HepG2 (cell line): ENCODE results near the gene IL6R. TPM values are rescaled to one million over a fixed set of nuclear protein-coding genes. Genes with fewer than 3 reads are reported as not detected.

ENCODE experiments used
- CSRNP2 ChIP-seq: sonication (generic); formaldehyde crosslinking; conservative IDR thresholded peaks from 2 replicates; pipeline ENCODE4 v1.8.0; 2022; ENCODE audit warnings: low read depth, missing genetic modification reagents
- DPF2 ChIP-seq: sonication (generic); formaldehyde crosslinking; IDR thresholded peaks from 2 replicates; pipeline ENCODE4 v1.4.0; 2020; ENCODE audit warnings: mild to moderate bottlenecking, low read depth, missing genetic modification reagents, borderline replicate concordance
- EED ChIP-seq: sonication (generic); formaldehyde crosslinking; IDR thresholded peaks from 2 replicates; pipeline ENCODE4 v1.5.0; 2020; ENCODE audit warnings: mild to moderate bottlenecking, missing genetic modification reagents
- KAT8 ChIP-seq: IDR thresholded peaks from 2 replicates; pipeline ENCODE4 v1.6.1; 2016; ENCODE audit warnings: missing genetic modification reagents, missing compliant biosample characterization
- MZF1 ChIP-seq: sonication (generic); formaldehyde crosslinking; IDR thresholded peaks from 2 replicates; pipeline ENCODE4 v1.8.1; 2023; ENCODE audit warnings: mild to moderate bottlenecking, missing genetic modification reagents, borderline replicate concordance
- SRSF1 ChIP-seq: fragments of 200-400 bp; formaldehyde crosslinking; optimal IDR thresholded peaks from 2 replicates; pipeline ENCODE3; 2017; ENCODE audit warnings: mild to moderate bottlenecking, low read depth, low read length, moderate library complexity
- TBL1XR1 ChIP-seq: fragments of 150-350 bp; IDR thresholded peaks from 2 replicates; pipeline ENCODE4 v1.6.1; 2014; ENCODE audit warnings: borderline replicate concordance, low read length; ENCODE audit not compliant: partially characterized antibody
- ZBTB10 ChIP-seq: sonication (generic); formaldehyde crosslinking; IDR thresholded peaks from 2 replicates; pipeline ENCODE4 v1.4.0; 2020; ENCODE audit warnings: missing genetic modification reagents, borderline replicate concordance
- ZFX ChIP-seq: sonication (generic); formaldehyde crosslinking; IDR thresholded peaks from 2 replicates; pipeline ENCODE4 v1.4.0; 2020; ENCODE audit warnings: mild to moderate bottlenecking, low read depth, missing genetic modification reagents, moderate library complexity
- ZNF143 ChIP-seq: sonication (generic); formaldehyde crosslinking; IDR thresholded peaks from 2 replicates; pipeline ENCODE4 v1.4.0; 2020; ENCODE audit warnings: missing genetic modification reagents
- ZNF17 ChIP-seq: sonication (generic); formaldehyde crosslinking; IDR thresholded peaks from 2 replicates; pipeline ENCODE4 v1.5.0; 2020; ENCODE audit warnings: mild to moderate bottlenecking, missing genetic modification reagents
- ZNF225 ChIP-seq: sonication (generic); formaldehyde crosslinking; IDR thresholded peaks from 2 replicates; pipeline ENCODE4 v1.4.0; 2020; ENCODE audit warnings: mild to moderate bottlenecking, missing genetic modification reagents
- ZNF660 ChIP-seq: sonication (generic); formaldehyde crosslinking; IDR thresholded peaks from 2 replicates; pipeline ENCODE4 v1.5.1; 2020; ENCODE audit warnings: mild to moderate bottlenecking, low read depth, missing genetic modification reagents, borderline replicate concordance
- ZNF75D ChIP-seq: sonication (generic); formaldehyde crosslinking; IDR thresholded peaks from 2 replicates; pipeline ENCODE4 v1.8.1; 2023; ENCODE audit warnings: missing genetic modification reagents, mild to moderate bottlenecking, borderline replicate concordance
- polyA plus RNA-seq, 8 experiments: library from polyadenylated mRNA; depleted of rRNA in 3 of 8; stranded (reverse) in 7 of 8; unstranded in 1 of 8; fragments of >200 nt; fragmentation: Illumina TruSeq in 4 of 8; extraction: Trizol in 4 of 8; gene quantifications; 2 replicates each; pipeline versions ENCODE4 v1.2.1 to v1.2.3, GENCODE V29; 2011 to 2016; ENCODE audit warnings: low read depth in 4 of 8, missing spikeins in 1 of 8, mixed read lengths in 1 of 8; ENCODE audit not compliant: insufficient read depth in 1 of 8
- total RNA-seq, 5 experiments: library from RNA; depleted of rRNA; stranded (reverse); fragments of >200 nt; fragmentation: Illumina TruSeq; extraction: Trizol; gene quantifications; 2 replicates each; pipeline ENCODE4 v1.2.3, GENCODE V29; 2016; ENCODE audit warnings: low read depth in 1 of 5
- TF ChIP-seq, protein P1 (sequence below): sonication (generic); formaldehyde crosslinking; IDR thresholded peaks from 2 replicates; pipeline ENCODE4 v1.4.0; 2020; ENCODE audit warnings: missing genetic modification reagents
- TF ChIP-seq, protein P2 (sequence below): sonication (generic); formaldehyde crosslinking; IDR thresholded peaks from 2 replicates; pipeline ENCODE4 v1.8.1; 2022; ENCODE audit warnings: low read depth, mild to moderate bottlenecking, missing genetic modification reagents

The IL6R gene
- total and polyA plus RNA-seq, 2 of the 13 experiments (the other 11 are each of a cell fraction or from before 2014, with no cell fraction given), result 5.0 to 24.5 TPM

DNA sequence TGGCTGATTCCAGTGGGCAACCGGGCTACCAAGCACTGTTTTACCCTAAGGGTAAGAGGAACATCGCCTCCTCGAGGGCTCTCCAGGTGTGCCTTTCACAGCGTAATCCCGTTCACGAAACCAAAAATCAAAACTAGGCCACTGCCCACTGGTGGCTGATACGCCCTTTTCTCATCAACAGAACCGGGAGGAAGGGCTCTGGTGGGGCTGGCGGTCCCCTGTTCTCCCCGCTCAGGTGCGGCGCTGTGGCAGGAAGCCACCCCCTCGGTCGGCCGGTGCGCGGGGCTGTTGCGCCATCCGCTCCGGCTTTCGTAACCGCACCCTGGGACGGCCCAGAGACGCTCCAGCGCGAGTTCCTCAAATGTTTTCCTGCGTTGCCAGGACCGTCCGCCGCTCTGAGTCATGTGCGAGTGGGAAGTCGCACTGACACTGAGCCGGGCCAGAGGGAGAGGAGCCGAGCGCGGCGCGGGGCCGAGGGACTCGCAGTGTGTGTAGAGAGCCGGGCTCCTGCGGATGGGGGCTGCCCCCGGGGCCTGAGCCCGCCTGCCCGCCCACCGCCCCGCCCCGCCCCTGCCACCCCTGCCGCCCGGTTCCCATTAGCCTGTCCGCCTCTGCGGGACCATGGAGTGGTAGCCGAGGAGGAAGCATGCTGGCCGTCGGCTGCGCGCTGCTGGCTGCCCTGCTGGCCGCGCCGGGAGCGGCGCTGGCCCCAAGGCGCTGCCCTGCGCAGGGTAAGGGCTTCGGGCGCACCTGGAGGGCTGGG lies at the start of gene IL6R (continued):
- TF ChIP-seq ZNF143 (no peak), MZF1 (CRISPR knock-in tag) (no peak), CSRNP2 (CRISPR knock-in tag) (no peak), SRSF1 (no peak), DPF2 (no peak; the same call in 1 of the 2 replicates), ZBTB10 (no peak), ZFX (CRISPR knock-in tag) (peak; percentile 59; the same call in 1 of the 2 replicates), ZNF225 (no peak), EED (no peak), KAT8 (CRISPR knock-in tag) (peak; percentile 69), ZNF75D (CRISPR knock-in tag) (no peak), TBL1XR1 (no peak), ZNF17 (CRISPR knock-in tag) (no peak), ZNF660 (CRISPR knock-in tag) (no peak)
- TF ChIP-seq, protein P1, sequence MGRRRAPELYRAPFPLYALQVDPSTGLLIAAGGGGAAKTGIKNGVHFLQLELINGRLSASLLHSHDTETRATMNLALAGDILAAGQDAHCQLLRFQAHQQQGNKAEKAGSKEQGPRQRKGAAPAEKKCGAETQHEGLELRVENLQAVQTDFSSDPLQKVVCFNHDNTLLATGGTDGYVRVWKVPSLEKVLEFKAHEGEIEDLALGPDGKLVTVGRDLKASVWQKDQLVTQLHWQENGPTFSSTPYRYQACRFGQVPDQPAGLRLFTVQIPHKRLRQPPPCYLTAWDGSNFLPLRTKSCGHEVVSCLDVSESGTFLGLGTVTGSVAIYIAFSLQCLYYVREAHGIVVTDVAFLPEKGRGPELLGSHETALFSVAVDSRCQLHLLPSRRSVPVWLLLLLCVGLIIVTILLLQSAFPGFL (CRISPR knock-in tag), result no peak
- TF ChIP-seq, protein P2, sequence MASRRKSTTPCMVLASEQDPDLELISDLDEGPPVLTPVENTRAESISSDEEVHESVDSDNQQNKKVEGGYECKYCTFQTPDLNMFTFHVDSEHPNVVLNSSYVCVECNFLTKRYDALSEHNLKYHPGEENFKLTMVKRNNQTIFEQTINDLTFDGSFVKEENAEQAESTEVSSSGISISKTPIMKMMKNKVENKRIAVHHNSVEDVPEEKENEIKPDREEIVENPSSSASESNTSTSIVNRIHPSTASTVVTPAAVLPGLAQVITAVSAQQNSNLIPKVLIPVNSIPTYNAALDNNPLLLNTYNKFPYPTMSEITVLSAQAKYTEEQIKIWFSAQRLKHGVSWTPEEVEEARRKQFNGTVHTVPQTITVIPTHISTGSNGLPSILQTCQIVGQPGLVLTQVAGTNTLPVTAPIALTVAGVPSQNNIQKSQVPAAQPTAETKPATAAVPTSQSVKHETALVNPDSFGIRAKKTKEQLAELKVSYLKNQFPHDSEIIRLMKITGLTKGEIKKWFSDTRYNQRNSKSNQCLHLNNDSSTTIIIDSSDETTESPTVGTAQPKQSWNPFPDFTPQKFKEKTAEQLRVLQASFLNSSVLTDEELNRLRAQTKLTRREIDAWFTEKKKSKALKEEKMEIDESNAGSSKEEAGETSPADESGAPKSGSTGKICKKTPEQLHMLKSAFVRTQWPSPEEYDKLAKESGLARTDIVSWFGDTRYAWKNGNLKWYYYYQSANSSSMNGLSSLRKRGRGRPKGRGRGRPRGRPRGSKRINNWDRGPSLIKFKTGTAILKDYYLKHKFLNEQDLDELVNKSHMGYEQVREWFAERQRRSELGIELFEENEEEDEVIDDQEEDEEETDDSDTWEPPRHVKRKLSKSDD (CRISPR knock-in tag), result no peak
